ENCODE data around the gene GRPEL2.

GRCh38 chr5:149348518-149348917 is 3.2 kb downstream of the GRPEL2 start:
- TF ChIP-seq REST (IDR thresholded peaks at IDR 0.05; ENCODE audit: insufficient read depth in 1 of 2, low read depth in 2 of 2, low read length in 2 of 2) (no peak), POLR2AphosphoS5 (IDR thresholded peaks at IDR 0.05; ENCODE audit: low read depth, low read length) (no peak)
